Measurements from ENCODE around the gene STAC3.

- TF ChIP-seq CTCF (IDR thresholded peaks at IDR 0.05; ENCODE audit: low read length) (no peak), EZH2 (optimal IDR thresholded peaks at IDR 0.05; ENCODE audit: low read depth, low read length) (no peak), EZH2phosphoT487 (IDR thresholded peaks at IDR 0.05; ENCODE audit: low read length) (no peak)
Measured at GRCh38 chr12:57230381-57231155, 20.4 kb downstream of the STAC3 start.

Measured in MM.1S (cell line).